ENCODE data around the gene KRTCAP2.

The KRTCAP2 gene

DNA sequence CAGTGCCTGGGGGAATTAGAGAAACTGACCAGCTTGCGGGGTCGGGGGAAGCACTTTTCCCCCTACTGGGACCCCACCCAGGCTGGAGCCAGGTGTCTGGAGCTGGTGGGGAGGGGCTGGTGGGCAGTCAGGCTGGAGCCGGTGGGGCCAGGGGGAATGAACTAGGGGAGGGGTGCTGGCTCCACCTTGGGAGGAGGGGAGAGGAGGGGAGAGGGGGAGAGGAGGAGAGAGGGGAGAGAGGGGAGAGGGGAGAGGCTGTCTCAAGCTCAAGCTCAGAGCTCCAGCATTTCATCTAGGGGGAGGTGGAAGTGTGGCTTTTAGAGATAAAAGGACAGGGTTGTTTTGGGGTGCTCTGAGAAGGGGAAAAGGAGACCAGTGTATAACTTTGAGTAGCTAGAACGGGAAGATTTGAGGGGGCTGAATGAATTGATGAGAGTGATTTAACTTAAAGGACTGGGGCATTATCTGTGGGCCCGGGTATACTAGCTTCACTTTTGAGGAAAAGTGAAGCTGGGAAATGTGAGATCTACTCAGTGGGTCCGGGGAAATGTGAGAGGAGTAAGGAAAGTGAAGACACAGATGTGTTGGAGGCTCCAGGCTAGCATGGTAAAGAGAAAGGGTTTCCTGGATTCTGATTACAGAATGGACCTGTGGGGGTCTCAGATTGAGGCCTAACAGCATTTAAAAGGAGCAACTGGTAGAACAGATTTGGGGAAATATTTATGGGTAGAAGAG is 42.7 kb downstream of the KRTCAP2 start:
- no peak for DNase-seq

DNA sequence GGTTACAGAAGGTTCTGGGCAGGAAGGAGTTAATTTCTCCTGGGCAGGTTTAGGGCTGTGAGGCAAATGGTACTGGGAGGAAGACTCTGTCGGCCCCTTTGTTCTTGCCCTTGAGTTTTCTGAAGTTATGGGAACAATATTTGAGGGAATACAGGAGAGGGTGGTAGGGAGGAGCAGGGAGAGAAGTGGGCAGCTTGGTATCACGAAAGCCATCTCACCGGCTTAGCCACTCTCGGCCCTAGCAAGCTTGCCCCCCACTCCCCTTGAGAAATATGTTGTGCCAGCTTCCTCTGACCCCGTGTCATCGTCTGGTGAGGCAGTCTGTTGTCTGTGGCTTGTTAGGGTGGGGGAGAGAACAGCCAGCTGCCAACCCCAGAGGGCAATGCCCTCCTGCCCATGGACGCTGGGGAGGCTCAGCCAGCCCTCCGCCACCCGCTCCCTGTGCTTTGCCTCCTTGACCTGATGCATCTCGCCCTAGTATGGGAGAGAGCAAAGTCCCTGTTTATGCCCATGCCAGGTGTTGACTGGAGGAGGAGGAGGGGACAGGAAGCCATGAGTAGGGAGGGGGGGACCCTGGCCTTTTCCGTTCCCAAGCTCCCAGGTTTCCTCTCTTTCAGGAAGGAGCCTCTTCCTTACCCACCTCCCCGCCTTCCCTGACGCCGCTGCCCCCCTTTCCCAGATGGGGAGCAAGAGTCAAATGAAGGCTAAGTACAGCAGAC is 44.2 kb downstream of the KRTCAP2 start:
- peak; percentile 26 to 56 for DNase-seq

DNA sequence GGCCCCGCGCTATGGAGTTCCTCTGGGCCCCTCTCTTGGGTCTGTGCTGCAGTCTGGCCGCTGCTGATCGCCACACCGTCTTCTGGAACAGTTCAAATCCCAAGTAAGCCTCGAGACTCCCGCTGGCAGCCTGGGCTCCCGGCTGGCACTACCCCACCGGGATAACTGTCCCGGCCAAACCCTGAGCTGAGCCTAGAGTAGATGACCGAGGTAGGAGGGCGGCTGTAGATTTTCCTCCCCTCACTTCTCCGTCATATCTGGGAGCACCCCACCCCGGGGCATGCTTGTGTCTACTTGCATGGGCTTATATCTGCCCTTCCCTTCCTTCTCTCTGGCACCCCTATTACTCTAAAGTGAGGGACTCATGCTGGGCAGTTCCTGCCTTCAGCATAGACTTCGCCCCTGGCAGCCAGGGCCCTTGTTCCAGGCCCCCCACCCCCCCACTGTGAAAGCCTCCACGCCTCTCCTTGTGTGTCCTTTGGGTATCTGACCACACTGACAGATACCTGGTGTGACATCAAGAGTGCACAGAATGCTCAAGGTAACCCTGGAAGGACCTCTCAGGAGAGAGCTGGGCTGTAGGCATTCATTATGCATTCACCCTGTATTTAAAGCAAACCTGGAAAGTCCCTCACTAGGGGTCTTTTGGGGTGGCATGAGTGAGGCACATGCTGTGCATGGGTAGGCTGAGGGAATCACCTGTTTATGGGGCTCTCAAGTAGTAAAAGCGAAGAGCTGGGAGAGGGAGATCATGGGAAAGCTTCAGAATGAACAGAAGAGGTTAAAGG is 44.9 kb downstream of the KRTCAP2 start:
- no peak for DNase-seq

DNA sequence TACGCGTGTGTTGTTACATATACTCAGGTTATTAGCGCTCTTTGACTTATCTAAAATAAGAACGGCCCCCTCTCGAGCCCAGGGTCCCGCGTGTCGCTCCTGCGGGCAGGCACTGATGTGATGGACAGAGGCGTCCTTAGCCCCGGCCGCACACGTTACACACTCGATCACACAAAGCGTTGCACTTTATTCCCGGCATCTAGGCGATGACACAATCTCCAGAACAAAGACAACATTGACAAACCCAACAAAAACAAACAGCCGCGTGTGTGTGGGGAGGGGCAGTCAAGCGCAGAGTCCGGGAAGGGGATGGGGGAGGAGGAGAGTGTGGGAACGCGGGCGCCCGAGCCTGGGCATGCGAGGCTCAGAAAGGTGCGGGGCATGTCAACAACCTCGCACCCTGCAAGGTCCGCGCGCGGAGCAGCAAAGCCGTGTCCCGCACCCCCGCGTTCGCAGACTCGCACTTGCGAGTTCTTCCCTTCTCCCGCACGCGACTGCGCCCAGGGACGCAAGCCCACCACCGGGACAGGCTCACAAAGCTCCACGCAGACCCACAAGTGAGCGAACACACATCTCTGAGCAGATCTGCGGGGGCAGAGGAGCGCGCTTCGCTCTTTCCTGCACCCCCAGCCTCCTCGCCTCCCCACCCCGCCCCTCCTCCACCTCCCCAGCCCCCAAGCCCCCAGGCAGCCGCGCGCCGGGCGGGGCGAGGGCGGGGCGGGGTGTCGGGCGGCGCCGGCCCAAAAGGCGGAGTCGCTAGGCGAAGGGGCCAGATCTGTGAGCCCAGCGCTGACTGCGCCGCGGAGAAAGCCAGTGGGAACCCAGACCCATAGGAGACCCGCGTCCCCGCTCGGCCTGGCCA is 45.8 kb downstream of the KRTCAP2 start, which contains the start of gene EFNA1:
TSS of gene EFNA1 (plus strand) at position 772 of the 862 bp plus-strand sequence. CDS start 102 bp downstream, outside the sequence.
- DNase-seq = peak; percentile 53 to 54

DNA sequence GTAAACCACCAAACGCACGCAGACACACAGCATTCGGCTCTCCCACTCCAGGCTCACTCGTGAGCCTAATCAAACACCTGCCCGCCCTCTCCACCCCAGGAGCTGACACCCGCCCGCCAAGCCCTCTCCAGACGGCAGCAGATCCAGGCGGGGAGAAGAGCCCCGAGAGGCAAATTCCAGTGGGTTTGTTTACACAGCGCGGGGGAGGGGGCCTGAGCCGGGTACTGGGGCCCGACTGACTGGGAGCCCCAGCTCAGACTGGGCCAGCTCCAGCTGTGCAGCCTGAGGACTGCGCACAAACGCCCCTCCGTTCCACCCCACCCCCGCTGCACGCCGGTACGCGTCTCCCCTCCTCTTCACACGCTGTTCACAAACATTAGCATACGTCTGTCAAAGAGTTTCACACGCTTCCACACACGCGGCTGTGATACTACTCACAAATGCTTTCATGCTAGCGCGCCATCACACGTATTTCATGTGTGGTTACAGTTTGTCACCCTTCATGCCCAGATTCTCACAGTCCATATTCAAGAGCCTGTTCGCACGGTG is 46.5 kb downstream of the KRTCAP2 start:
- DNase-seq = peak in 1 of 2 experiments; percentile 48

DNA sequence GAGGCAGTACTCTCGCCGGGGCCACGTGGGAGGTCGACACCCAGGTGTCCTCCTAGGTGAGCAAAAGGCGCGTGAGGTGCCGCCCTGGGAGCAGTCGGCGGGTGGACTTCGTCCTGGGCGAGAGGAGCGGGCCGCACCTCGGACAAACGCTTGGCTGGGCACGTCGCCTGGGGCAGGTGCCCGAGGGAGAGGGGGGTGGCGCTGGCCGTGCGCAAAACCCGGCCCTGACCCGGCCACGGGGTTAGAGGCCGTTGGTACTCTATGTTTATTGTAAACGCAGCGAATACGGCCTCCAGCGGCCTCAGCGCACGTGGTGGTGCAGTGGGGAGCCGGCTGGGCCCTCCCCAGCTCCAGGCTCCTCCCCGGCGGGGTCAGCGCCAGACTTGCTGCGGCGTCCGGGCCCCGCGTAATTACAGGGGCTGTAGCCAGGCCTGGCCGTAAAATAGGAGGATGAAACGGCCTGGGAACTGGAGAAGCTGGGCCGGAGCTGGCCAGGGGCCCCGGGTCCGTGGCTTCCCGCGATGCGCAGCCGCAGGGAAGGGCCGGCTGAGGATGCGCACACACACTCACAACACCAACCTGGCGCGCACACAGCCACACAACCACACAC is 47.1 kb downstream of the KRTCAP2 start:
- DNase-seq = no peak

DNA sequence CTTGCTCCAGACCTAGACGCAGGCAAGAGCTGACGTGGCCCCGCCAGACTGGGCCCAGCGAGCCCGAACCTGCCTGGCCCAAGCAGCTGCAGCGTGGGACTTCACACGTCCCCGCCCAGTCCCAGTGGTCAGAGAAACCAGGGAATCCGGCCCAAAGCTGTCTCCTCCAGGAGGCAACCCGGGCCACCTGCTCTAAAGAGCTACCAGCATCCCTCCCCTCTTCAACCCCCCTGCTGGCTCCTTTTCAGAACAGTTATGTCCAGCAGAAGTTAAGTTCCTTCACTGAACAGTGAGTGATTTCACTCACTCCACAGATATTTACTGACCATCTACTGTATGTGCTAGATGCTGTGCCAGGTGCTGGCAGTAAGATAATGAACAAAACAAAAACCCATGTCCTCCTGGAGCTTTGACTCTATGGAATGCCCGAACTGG is 47.6 kb downstream of the KRTCAP2 start:
- DNase-seq = no peak

DNA sequence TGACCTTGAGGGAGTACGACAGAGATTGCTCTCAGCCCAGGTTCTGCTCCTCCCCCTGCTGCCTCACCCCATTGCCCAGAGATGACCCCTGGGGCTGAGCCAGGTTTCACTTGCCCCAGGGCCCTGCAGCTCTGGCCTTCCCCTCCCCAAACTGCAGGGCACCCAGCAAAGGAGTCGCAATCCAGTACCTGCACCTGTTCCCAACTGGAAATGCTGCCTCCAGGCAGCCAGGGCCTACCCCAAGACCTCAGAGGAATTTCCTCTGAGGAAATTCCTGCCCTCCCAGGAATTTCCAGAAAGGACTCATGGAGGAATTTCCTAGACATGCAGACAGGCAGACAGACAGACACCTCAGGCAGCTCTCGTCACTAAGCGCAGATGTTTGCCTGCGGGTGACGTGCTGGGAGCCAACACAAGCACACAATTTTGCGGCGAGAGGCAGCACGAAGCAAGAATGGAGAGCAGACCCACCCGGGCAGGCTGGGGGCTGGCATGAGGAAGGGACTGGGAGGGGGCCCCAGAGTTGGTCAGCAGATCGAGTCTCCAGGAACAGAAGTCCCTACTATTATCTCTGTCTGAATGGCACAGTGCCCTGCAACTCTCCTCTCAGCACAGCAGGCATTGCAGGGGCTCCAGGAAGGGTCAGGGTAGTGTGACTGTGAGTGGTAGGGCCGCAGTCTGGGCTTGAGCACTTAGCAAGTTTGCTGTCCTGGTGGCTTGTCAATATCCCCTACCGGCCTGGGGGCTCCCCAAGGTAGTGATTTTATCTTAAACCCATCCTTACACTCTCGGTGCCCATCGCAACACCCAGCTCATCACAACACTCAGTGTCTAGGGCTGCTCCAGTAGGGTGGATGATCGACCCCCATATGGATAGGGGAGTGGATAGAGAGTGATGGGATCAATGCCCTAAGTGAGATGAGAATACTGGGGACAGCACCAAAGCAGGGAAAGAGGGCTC is 48.3 kb downstream of the KRTCAP2 start:
- DNase-seq = no peak

DNA sequence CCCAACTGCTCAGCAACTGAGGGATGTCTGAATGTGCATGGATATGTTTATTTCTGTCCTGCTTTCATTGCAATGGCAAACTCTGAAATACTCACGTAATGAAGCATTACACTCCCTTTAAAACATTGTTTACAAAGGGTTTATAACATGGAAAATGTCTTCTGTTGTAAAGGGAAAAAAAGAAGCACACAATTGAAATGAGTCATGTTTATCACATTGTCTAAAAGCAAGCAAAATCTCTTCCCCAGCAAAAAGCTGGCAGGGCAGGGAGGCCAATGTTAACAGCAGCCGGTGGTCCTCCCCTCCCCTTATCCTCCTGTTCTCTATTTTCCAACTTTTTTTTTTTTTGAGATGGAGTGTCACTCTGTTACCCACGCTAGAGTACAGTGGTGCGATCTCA is 49.3 kb downstream of the KRTCAP2 start:
- DNase-seq = no peak

DNA sequence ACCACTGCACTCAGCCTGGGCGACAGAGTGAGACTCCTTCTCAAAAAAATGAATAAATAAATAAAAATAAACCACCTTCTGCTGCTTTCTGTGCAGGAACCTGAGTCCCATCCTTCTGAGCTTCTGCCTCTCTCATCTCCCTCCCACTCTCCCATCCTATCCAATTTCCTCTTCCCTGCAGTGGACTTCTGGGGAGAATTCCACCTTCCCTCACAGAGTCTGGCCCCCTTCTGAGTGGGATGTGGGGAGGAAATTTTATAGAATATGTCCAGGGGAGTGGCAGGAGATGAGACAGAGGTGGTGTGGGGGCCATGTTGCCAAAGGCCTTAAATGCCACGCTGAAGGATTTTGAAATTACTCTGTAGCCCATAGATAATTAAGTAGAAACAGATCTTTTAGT is 50.8 kb downstream of the KRTCAP2 start:
- no peak for DNase-seq

DNA sequence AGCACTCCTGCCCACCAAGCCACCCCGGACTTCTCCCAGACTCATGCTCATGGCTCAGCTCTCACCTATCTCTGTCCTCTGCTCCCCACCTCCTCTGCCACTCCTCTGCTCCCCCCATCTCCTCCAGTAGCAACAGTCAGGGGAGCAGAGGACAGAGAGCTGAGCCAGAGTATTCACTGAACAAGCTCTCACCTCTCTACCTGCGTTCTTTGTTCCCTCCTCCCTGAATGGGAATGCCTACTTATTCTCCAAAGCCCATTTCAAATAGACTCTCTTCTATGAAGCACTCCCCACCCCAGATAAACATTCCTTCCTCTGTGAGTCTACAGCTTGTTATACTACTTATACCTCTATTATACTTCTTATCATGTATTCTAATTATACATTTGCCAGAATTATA is 51.9 kb downstream of the KRTCAP2 start:
- DNase-seq = no peak

DNA sequence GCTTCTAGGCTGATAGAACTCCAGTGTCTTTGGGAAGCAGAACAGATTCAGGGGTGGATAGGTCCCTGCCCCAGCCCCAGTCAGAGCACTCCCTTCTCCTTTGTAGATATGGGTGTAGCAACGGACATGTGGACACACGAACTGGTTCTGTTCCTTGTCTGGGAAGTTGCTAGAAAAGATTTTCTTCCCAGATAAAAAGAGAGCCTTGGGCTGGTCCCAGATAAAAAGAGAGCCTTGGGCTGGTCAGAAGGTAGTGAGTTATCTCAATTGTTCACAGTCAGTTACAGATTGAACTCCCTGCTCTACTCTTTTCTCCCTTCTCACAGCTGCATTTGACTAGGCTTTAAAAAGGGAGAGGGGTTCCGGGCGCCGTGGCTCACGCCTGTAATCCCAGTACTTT is 52.9 kb downstream of the KRTCAP2 start:
- DNase-seq = no peak
